HG03064 (cell line): ENCODE measurements around the gene EVA1B.

Source experiments
- ATAC-seq: cut with Tn5 transposase; IDR thresholded peaks from one replicate; pipeline ENCODE4 v1.9.1; 2021; ENCODE audit warnings: low read depth; ENCODE audit not compliant: unreplicated experiment

Gene EVA1B, protein sequence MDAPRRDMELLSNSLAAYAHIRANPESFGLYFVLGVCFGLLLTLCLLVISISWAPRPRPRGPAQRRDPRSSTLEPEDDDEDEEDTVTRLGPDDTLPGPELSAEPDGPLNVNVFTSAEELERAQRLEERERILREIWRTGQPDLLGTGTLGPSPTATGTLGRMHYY

GRCh38 chr1:36323636-36324352 is at the start of gene EVA1B:
Gene EVA1B (minus strand): TSS chr1:36323645. CDS start chr1:36323037, 608 bp downstream.
- ATAC-seq = no peak

GRCh38 chr1:36372617-36373016 is 49.2 kb upstream of the EVA1B start:
- no peak for ATAC-seq

DNA sequence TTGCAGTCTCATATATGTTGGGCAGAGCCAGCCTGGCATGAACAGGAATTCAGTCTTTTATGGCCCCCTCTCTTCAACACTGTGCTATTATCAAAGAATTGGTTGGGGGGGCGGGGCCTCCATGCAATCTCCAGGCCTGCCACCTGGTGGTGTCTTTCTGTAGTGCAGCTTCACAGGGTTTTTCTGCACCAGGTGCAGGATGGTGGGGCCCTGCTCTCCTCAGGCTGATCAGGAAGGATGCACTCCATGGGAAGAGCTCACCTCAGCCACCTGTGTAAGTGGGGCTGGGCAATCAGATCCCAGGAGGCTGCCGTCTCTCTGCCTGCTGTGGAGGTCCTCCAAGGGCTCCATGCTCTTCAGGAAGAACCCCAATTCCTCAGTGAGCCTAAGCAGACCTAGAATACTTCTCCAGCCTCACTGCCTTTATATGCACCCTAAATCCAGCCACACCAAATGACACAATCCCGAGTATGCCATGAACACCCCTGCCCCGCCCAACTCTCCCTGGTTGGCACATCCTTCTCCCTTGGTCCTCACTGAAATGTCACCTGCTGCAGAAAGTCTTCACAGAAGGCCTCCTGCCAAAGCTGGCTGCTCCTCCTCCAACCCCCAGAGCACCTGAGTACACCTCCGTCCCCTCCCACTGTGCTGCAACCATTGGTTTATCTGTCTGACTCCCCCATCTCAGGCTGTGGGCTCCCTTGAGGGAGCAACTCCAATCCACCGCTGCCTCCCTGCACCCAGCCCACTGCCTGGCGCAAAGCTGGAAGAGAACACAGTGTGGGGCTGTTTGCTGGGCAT is 45.8 kb upstream of the EVA1B start:
- no peak for ATAC-seq

DNA sequence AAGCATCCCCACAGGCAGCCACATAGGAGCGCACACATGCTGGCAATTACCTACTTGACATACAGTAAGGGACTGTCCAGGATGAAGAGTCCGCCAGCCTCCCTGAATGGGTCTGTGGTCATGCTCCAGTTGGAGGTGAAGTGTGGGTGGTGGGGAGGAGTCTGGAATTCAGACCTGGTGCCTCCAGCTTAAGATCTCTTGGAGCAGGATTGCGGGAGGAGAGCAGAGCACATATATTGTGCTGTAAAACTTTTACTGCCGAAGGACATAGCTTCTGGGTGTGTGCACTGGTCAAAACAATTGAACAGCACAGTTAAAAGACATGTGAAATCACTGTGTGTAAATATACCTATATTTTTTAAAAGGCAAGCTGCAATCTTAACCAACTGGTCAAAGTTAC is 44.4 kb upstream of the EVA1B start:
- no peak for ATAC-seq

- ATAC-seq = no peak
Observed at GRCh38 chr1:36367066-36367465, 43.6 kb upstream of the EVA1B start.

GRCh38 chr1:36366091-36366661 is 42.7 kb upstream of the EVA1B start:
- ATAC-seq = no peak

DNA sequence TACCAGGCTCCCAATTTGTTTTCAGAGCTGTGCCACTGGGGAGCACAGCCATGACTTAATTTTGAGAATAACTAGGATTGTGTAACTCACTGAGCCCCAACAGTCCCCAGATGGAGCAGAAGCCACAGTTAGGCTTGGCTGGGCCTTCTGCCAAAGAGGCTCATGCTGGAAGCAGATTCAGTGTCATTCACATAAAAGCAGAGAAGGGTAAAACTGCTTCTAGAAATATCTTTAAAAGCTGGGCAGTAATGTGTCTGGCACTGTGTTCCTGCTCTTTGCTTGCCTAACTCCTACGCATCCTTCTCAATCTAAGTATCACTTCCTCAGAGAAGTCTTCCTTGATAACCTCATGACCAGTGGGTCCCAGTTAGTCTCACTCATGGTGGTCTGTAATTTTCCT is 41.9 kb upstream of the EVA1B start:
- no peak for ATAC-seq

- ATAC-seq = no peak
Observed at GRCh38 chr1:36359911-36360550, 36.6 kb upstream of the EVA1B start.

DNA sequence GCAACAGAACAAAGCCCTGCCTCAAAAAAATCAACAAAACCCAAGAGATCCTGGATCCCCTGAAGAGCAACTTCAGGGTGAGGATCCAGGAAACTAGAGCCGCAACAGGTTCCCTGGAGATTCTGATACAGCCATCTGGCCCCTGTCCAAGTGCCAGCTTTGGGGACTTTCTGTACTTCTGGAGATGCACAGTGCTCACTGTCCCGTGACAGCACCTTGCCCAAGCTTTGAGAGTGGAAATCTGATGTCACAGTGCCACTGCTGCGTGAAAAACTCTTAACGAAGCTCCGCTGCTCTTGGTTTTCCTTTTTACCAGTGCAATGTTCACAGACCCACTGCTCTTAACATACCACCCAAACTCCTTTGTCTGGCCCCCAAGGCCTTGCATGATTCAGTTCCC is 35.9 kb upstream of the EVA1B start:
- ATAC-seq = no peak

DNA sequence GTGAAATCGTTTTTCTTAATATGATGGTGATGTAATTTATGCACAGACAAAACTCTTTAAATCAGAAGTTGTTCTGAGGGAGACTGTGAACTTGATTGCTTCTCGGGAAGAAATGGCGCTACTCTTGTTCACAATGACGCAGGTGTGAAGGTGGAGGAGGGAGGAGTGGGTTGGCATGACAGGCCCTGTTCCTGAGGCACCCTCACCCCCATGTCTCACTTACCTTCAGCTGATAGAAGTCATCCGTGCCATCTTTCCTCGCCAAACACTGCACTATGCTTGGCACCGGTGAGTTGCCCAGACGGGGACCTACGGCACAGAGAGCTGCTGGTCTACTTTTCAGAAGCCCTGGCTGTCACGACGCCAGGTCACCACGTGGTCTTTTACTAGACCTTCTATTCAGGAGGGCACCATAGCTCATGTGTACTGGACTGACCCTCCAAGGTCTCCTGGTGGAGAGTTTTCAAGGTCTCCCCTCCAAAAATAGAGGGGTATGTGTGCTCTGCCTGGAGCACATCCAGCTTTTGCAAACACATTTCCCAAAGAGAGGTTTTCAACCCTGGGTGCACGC is 35.2 kb upstream of the EVA1B start:
- ATAC-seq = no peak

- ATAC-seq = no peak
Observed at GRCh38 chr1:36355811-36356210, 32.4 kb upstream of the EVA1B start.

DNA sequence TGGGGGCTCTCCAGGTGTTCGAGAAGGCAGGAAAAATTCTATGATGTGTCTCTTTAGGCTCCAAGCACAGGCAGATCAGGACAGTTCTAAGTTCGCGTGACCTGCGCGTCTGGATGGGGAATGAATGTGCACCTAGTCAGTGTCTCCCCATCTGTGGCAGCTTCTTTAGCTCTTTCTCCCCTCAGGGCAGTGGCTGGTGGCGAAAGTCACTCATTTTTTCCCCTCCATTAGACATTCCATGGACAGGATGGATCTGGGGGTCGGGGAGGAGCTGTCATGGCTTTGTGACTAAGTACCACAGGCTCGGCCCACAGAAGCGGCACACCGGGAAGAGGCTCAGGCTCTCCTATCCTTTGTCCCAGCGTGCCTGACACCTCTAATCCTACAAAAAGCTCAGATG is 31.0 kb upstream of the EVA1B start:
- ATAC-seq = no peak

GRCh38 chr1:36352910-36353878 is 29.7 kb upstream of the EVA1B start:
- ATAC-seq = no peak

DNA sequence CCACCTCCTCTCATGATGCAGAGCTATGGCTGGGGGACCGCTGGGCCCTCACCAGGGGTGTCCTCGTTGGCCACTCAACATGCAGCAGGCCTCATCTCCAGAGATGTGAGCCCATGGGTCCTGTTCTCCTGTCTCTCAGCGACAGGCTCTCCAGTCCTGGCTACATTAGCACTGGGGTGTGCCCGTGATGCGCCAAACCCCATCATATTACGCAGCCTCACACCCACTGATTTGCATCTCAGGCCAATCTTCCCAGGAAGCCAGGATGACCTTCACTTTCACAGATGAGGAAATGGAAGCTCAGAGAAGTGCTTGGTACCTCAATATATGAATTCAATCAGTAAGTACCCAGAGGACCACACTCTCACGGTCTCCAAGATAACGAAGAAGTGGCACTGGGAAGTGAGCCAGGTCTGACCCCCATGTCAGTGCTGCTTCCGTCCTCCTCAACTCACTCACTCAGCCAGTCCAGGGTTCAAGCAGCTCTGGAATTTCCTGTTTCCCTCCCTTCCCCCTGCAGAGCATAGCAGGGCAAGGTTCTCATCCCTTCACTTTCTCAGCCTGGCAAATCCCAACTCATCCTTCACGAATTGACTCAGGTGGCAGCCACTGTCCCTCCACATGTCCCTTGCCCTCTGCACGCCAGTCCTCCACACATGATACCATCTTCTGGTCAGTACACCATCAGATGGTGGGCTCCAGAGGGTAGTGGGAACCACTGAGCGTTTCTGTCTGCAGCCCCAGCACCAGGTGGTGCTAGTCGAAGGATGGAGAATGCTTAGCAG is 28.9 kb upstream of the EVA1B start:
- ATAC-seq = no peak

DNA sequence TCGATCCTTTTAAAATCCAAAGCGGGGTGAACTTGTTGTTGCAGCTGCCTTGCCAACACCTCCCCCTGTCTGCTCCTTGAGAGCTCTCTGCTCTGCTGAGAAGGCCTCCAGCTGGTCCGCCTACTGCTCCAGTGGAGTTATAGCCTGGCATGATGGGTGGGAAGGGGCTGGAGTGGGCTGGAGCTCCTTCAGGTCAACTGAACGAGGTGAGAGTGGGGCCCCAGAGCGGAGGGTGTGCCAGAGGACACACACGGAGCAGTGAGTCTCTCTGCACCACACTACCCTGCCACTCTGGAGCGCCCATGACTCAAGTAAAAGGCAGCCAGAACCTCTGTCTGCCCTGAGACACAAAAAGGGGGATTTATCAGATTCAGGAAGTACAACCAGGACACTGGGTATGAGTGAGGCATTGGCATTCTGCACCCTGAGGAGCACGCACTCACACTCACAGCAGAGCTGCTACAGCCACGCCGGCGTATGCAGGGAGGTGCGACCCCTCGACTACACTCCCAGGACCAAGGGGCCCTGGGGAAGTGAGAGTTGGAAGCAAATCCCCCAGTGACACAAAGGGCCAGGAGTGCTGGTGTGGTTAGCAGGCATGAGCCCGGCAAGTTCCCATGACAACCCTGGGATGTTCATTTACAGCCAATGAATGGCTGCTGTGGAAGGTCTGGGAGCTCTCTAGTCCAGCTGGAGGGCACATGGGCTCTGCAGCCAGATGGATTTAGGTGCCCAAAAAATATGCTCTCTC is 28.0 kb upstream of the EVA1B start:
- ATAC-seq = no peak

DNA sequence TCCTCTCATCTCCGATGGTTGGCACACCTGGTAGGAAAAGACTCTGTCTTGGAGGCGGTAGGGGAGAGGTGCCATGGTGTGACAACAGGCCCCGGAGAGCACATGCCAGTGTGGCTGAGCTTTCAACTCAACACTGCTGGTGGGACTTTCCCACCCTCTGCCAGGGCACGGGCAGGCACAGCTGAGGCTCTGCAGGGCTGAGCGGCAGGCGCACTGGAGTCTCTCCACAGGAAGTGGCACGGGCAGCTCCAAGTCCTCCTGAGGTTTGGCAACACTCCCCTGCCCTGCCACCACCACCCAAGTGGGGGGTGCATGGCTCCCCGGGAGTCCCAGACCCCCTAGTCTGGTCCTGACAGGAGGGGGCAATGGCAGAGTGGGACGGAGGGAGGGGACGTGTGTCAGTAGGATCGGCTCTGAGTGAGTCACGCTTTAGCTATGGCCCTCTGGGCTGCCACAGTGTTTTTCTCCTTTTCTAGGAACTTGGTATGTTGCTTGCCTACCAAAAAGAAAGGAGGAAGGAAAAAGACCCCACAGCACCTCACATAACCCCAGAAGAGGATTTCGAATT is 27.3 kb upstream of the EVA1B start:
- ATAC-seq = no peak

GRCh38 chr1:36349839-36350238 is 26.4 kb upstream of the EVA1B start:
- ATAC-seq = no peak

DNA sequence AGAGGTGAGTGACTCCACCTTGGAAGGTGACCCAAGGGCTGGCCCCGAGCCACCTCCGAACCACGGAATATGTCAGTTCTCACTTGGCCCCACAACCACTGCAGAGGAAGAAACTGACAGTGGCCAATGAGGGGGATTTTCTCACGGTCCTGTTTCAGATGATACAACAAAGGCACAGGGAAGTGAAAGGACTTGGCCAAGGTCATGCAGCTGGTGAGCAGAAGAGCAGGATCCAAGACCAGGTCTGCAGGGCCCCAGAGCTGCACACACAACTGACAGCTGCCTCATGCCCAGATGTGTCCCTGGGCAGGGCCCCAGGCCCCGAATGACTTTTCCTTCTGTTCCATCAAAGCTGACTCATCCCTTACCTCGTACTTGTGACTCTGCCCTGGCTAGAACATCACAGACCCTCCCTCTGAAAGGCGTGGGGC is 25.8 kb upstream of the EVA1B start:
- no peak for ATAC-seq
